ENCODE measurements around the gene JUP.

JUP gene

GRCh38 chr17:41734139-41734948, 52.2 kb downstream of the JUP start, which contains the start of gene HAP1:
Gene HAP1, minus strand, starts transcription at chr17:41734643. Its CDS starts 9 bp downstream, at chr17:41734634.
- TF ChIP-seq SUZ12 (IDR thresholded peaks at IDR 0.05; ENCODE audit: extremely low read depth, insufficient read depth, insufficient read length), result peak; percentile 88
- TF ChIP-seq ZNF274 (IDR thresholded peaks at IDR 0.05; ENCODE audit: low read depth, low read length), result no peak
- Histone ChIP-seq H3K27me3 (ENCODE audit: insufficient read depth, insufficient read length) (peaks cover 71% of the 10 kb centered on the region), H3K9ac (ENCODE audit: insufficient read length, low read depth) (peak within 1 kb of the TSS; percentile 87), H3K9me3 (ENCODE audit: insufficient read depth, low read length) (no peaks in the 10 kb centered on the region), H3K4me1 (ENCODE audit: insufficient read depth, insufficient read length) (peaks cover 22% of the 10 kb centered on the region), H3K4me3 (ENCODE audit: insufficient read length, low read depth) (peak within 1 kb of the TSS; percentile 76), H3K36me3 (ENCODE audit: insufficient read depth, insufficient read length, low read length) (no peaks in the 10 kb centered on the region)
- DNase-seq (ENCODE audit: low read depth, low spot score), result peak; percentile 32

GRCh38 chr17:41733348-41734138, 53.0 kb downstream of the JUP start:
- Histone ChIP-seq H3K4me1 (ENCODE audit: insufficient read depth, insufficient read length) (peaks cover 20% of the 10 kb centered on the region), H3K27me3 (ENCODE audit: insufficient read depth, insufficient read length) (peaks cover 69% of the 10 kb centered on the region), H3K9me3 (ENCODE audit: insufficient read depth, low read length) (no peaks in the 10 kb centered on the region), H3K36me3 (ENCODE audit: insufficient read depth, insufficient read length, low read length) (no peaks in the 10 kb centered on the region), H3K9ac (ENCODE audit: insufficient read length, low read depth) (peak overlapping the region; percentile 87), H3K4me3 (ENCODE audit: insufficient read length, low read depth) (peak overlapping the region; percentile 76)
- TF ChIP-seq ZNF274 (IDR thresholded peaks at IDR 0.05; ENCODE audit: low read depth, low read length) (no peak), SUZ12 (IDR thresholded peaks at IDR 0.05; ENCODE audit: extremely low read depth, insufficient read depth, insufficient read length) (peak; percentile 94)
- no peak for DNase-seq (ENCODE audit: low read depth, low spot score)

DNA sequence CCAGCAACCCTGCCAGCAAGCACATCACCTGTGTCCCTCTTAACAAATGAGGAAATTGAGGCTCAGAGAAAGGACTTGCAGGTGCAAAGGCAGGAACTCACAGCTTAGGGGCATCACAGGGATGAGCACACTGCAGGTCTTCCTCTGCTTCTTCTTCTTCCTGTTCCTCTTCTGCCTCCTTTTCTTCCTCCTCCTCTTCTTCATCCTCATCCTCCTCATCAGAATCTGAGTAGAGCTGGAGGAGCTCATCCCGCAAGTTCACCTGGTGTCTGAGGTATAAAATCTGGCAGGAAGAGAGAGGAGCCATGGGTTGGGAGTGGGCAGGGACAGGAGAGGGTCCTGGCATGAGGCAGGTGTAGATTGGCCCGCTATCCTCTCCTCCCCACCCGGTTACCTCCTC, 54.7 kb downstream of the JUP start:
- peaks cover 15% of the 10 kb centered on the region for H3K4me1 ChIP-seq (ENCODE audit: insufficient read depth, insufficient read length)
- no peak for DNase-seq (ENCODE audit: low read depth, low spot score)
- no peak overlapping the region for H3K4me3 ChIP-seq (ENCODE audit: insufficient read length, low read depth)
- TF ChIP-seq ZNF274 (IDR thresholded peaks at IDR 0.05; ENCODE audit: low read depth, low read length) (no peak), SUZ12 (IDR thresholded peaks at IDR 0.05; ENCODE audit: extremely low read depth, insufficient read depth, insufficient read length) (no peak)
- H3K36me3 ChIP-seq (ENCODE audit: insufficient read depth, insufficient read length, low read length), result no peaks in the 10 kb centered on the region
- no peaks in the 10 kb centered on the region for H3K9me3 ChIP-seq (ENCODE audit: insufficient read depth, low read length)
- H3K9ac ChIP-seq (ENCODE audit: insufficient read length, low read depth), result no peak overlapping the region
- H3K27me3 ChIP-seq (ENCODE audit: insufficient read depth, insufficient read length), result peaks cover 59% of the 10 kb centered on the region

DNA sequence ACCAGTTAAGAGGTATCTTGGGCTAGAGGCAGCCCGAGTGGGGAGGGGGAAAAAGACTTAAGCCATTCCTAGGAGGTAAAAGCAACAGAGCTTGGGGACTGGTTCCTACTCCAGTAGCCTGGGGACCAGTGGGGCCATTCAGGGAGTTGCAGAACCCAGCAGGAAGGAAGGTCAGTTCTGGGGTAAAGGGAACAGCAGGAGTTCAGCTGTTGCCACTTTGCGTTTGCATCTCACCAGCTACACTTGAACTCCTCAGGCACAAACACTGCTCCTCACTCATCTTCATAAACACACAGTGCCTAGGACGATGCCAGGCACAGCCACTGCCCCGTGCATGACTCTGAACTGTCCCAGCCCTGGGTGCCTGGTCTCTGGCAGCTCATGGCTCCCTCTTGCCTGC, 56.0 kb downstream of the JUP start:
- Histone ChIP-seq H3K4me1 (ENCODE audit: insufficient read depth, insufficient read length) (peaks cover 15% of the 10 kb centered on the region), H3K4me3 (ENCODE audit: insufficient read length, low read depth) (no peak overlapping the region), H3K9ac (ENCODE audit: insufficient read length, low read depth) (peak overlapping the region; percentile 21), H3K27me3 (ENCODE audit: insufficient read depth, insufficient read length) (peaks cover 45% of the 10 kb centered on the region), H3K9me3 (ENCODE audit: insufficient read depth, low read length) (no peaks in the 10 kb centered on the region), H3K36me3 (ENCODE audit: insufficient read depth, insufficient read length, low read length) (no peaks in the 10 kb centered on the region)
- no peak for TF ChIP-seq ZNF274 (IDR thresholded peaks at IDR 0.05; ENCODE audit: low read depth, low read length)
- no peak for TF ChIP-seq SUZ12 (IDR thresholded peaks at IDR 0.05; ENCODE audit: extremely low read depth, insufficient read depth, insufficient read length)
- TF ChIP-seq YY1 (IDR thresholded peaks at IDR 0.05; ENCODE audit: insufficient read depth, insufficient read length), result no peak
- no peak for DNase-seq (ENCODE audit: low read depth, low spot score)

GRCh38 chr17:41728056-41728455, 58.5 kb downstream of the JUP start:
- Histone ChIP-seq H3K36me3 (ENCODE audit: insufficient read depth, insufficient read length, low read length) (no peaks in the 10 kb centered on the region), H3K4me1 (ENCODE audit: insufficient read depth, insufficient read length) (peaks cover 17% of the 10 kb centered on the region), H3K9me3 (ENCODE audit: insufficient read depth, low read length) (no peaks in the 10 kb centered on the region), H3K27me3 (ENCODE audit: insufficient read depth, insufficient read length) (peaks cover 21% of the 10 kb centered on the region), H3K9ac (ENCODE audit: insufficient read length, low read depth) (no peak overlapping the region), H3K4me3 (ENCODE audit: insufficient read length, low read depth) (no peak overlapping the region)
- no peak for DNase-seq (ENCODE audit: low read depth, low spot score)
- no peak for TF ChIP-seq ZNF274 (IDR thresholded peaks at IDR 0.05; ENCODE audit: low read depth, low read length)
- TF ChIP-seq SUZ12 (IDR thresholded peaks at IDR 0.05; ENCODE audit: extremely low read depth, insufficient read depth, insufficient read length), result no peak
- TF ChIP-seq YY1 (IDR thresholded peaks at IDR 0.05; ENCODE audit: insufficient read depth, insufficient read length), result no peak

DNA sequence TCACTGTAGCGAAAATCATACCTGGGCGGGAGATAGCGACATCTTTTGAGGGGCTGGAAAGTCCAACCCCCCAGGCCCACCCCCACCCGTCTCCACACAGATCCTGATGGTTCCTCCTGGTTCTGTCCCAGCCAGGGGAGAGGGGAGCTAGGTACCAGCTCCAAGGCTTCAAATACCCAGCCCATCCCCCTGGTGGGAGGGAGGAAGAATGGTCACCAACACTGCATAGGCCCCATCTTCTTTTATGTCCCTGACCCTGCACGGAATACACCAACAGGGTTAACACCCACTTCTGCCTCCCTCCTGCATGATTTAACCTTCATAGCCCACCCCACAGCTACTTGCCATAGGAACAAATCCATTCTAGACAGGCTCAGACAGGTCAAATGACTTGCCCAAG, 61.4 kb downstream of the JUP start:
- Histone ChIP-seq H3K9ac (ENCODE audit: insufficient read length, low read depth) (no peak overlapping the region), H3K9me3 (ENCODE audit: insufficient read depth, low read length) (no peaks in the 10 kb centered on the region), H3K36me3 (ENCODE audit: insufficient read depth, insufficient read length, low read length) (no peaks in the 10 kb centered on the region), H3K4me1 (ENCODE audit: insufficient read depth, insufficient read length) (peaks cover 6% of the 10 kb centered on the region), H3K27me3 (ENCODE audit: insufficient read depth, insufficient read length) (no peaks in the 10 kb centered on the region), H3K4me3 (ENCODE audit: insufficient read length, low read depth) (no peak overlapping the region)
- no peak for DNase-seq (ENCODE audit: low read depth, low spot score)
- TF ChIP-seq YY1 (IDR thresholded peaks at IDR 0.05; ENCODE audit: insufficient read depth, insufficient read length) (no peak), ZNF274 (IDR thresholded peaks at IDR 0.05; ENCODE audit: low read depth, low read length) (no peak), SUZ12 (IDR thresholded peaks at IDR 0.05; ENCODE audit: extremely low read depth, insufficient read depth, insufficient read length) (no peak)

GRCh38 chr17:41724476-41725050, 61.9 kb downstream of the JUP start:
- Histone ChIP-seq H3K9ac (ENCODE audit: insufficient read length, low read depth) (no peak overlapping the region), H3K27me3 (ENCODE audit: insufficient read depth, insufficient read length) (no peaks in the 10 kb centered on the region), H3K9me3 (ENCODE audit: insufficient read depth, low read length) (no peaks in the 10 kb centered on the region), H3K36me3 (ENCODE audit: insufficient read depth, insufficient read length, low read length) (no peaks in the 10 kb centered on the region), H3K4me1 (ENCODE audit: insufficient read depth, insufficient read length) (peaks cover 4% of the 10 kb centered on the region), H3K4me3 (ENCODE audit: insufficient read length, low read depth) (no peak overlapping the region)
- TF ChIP-seq ZNF274 (IDR thresholded peaks at IDR 0.05; ENCODE audit: low read depth, low read length) (no peak), YY1 (IDR thresholded peaks at IDR 0.05; ENCODE audit: insufficient read depth, insufficient read length) (no peak), SUZ12 (IDR thresholded peaks at IDR 0.05; ENCODE audit: extremely low read depth, insufficient read depth, insufficient read length) (no peak)
- no peak for DNase-seq (ENCODE audit: low read depth, low spot score)

Measured in NT2/D1 (cell line).